DND-41 (cell line): Measurements from ENCODE around the gene PPFIA2.

ENCODE experiments used
- ATAC-seq: fragments of 200-7000 bp; cut with Tn5 transposase; 3 replicates; pipeline ENCODE4 v1.9.1; 2021; ENCODE audit warnings: low read depth; ENCODE audit not compliant: insufficient read depth
- DNase-seq: peaks from one replicate; pipeline ENCODE4 v3.0.0-alpha.2; 2020
- H2AFZ ChIP-seq: 2 replicates; pipeline ENCODE4 v1.6.0; 2012; ENCODE audit warnings: low read depth, low read length
- H3K27ac ChIP-seq: 2 replicates; pipeline ENCODE4 v1.5.1; 2012; ENCODE audit warnings: low read length, inconsistent platforms
- H3K27me3 ChIP-seq: fragments of 200-600 bp; sonication (generic); 2 replicates; pipeline ENCODE4 v1.6.0; 2012; ENCODE audit warnings: low read length, mild to moderate bottlenecking, inconsistent platforms; ENCODE audit not compliant: insufficient read depth, poor library complexity
- H3K36me3 ChIP-seq: 2 replicates; pipeline ENCODE4 v1.5.1; 2012; ENCODE audit warnings: low read length, inconsistent platforms; ENCODE audit not compliant: insufficient read depth
- H3K4me1 ChIP-seq: 2 replicates; pipeline ENCODE4 v1.5.1; 2012; ENCODE audit warnings: mild to moderate bottlenecking, low read length; ENCODE audit not compliant: insufficient read depth
- H3K4me2 ChIP-seq: 2 replicates; pipeline ENCODE4 v1.6.0; 2012; ENCODE audit warnings: mild to moderate bottlenecking, moderate library complexity, low read length, inconsistent platforms; ENCODE audit not compliant: insufficient read depth
- H3K4me3 ChIP-seq, 2 experiments: fragments of 200-600 bp in 1 of 2; shearing (Covaris generic) in 1 of 2; 2 replicates each; pipeline ENCODE4 v1.5.1; 2012 to 2016; ENCODE audit warnings: inconsistent platforms in 2 of 2, low read length in 2 of 2, mild to moderate bottlenecking in 2 of 2, low read depth in 1 of 2, moderate library complexity in 1 of 2
- H3K79me2 ChIP-seq: 2 replicates; pipeline ENCODE4 v1.6.0; 2012; ENCODE audit warnings: low read length, inconsistent platforms; ENCODE audit not compliant: insufficient read depth
- H3K9ac ChIP-seq: 2 replicates; pipeline ENCODE4 v1.6.0; 2012; ENCODE audit warnings: low read depth, mild to moderate bottlenecking, inconsistent platforms, low read length, moderate library complexity
- H3K9me3 ChIP-seq: 2 replicates; pipeline ENCODE4 v1.5.1; 2012; ENCODE audit warnings: low read length, moderate library complexity, mild to moderate bottlenecking, inconsistent platforms; ENCODE audit not compliant: insufficient read depth, severe bottlenecking
- H4K20me1 ChIP-seq: 2 replicates; pipeline ENCODE4 v1.6.0; 2012; ENCODE audit warnings: low read length; ENCODE audit not compliant: insufficient read depth
- CTCF ChIP-seq: IDR thresholded peaks from 2 replicates; pipeline ENCODE4 v1.5.1; 2012; ENCODE audit warnings: borderline replicate concordance, low read length, moderate library complexity, mild to moderate bottlenecking; ENCODE audit not compliant: poor library complexity, severe bottlenecking; ENCODE audit errors: extremely low read depth
- EZH2 ChIP-seq: IDR thresholded peaks from 3 replicates; pipeline ENCODE4 v1.6.1; 2012; ENCODE audit warnings: borderline replicate concordance, low read depth, mild to moderate bottlenecking, moderate library complexity, low read length, inconsistent platforms; ENCODE audit not compliant: severe bottlenecking

The PPFIA2 gene

GRCh38 chr12:81633127-81633526 lies 126.0 kb downstream of the PPFIA2 start:
- H3K36me3 ChIP-seq, result no peaks in the 10 kb centered on the region
- TF ChIP-seq CTCF (no peak), EZH2 (no peak)

GRCh38 chr12:81627336-81628189 lies 131.6 kb downstream of the PPFIA2 start:
- Histone ChIP-seq H3K9me3 (no peaks in the 10 kb centered on the region), H3K27me3 (no peaks in the 10 kb centered on the region), H3K36me3 (no peaks in the 10 kb centered on the region), H2AFZ (no peak overlapping the region), H4K20me1 (no peaks in the 10 kb centered on the region), H3K4me3 (no peak overlapping the region), H3K79me2 (no peaks in the 10 kb centered on the region), H3K27ac (no peak overlapping the region), H3K4me2 (no peak overlapping the region), H3K9ac (no peak overlapping the region), H3K4me1 (no peaks in the 10 kb centered on the region)
- DNase-seq (no peak), ATAC-seq (no peak)
- TF ChIP-seq CTCF, result peak; percentile 63
- no peak for TF ChIP-seq EZH2

More at GRCh38 chr12:81633127-81633526, 126.0 kb downstream of the PPFIA2 start:
- H3K9me3 ChIP-seq, result no peaks in the 10 kb centered on the region
- H3K9ac ChIP-seq, result no peak overlapping the region
- no peaks in the 10 kb centered on the region for H4K20me1 ChIP-seq
- H3K4me3 ChIP-seq, result no peak overlapping the region
- H2AFZ ChIP-seq, result no peak overlapping the region
- H3K4me2 ChIP-seq, result no peak overlapping the region
- no peaks in the 10 kb centered on the region for H3K79me2 ChIP-seq
- H3K4me1 ChIP-seq, result no peaks in the 10 kb centered on the region
- H3K27ac ChIP-seq, result no peak overlapping the region
- no peaks in the 10 kb centered on the region for H3K27me3 ChIP-seq
- no peak for ATAC-seq
- DNase-seq, result no peak

- no peak overlapping the region for H3K9ac ChIP-seq
- H4K20me1 ChIP-seq, result no peaks in the 10 kb centered on the region
- no peak overlapping the region for H3K4me2 ChIP-seq
- H3K36me3 ChIP-seq, result no peaks in the 10 kb centered on the region
- no peak overlapping the region for H2AFZ ChIP-seq
- no peaks in the 10 kb centered on the region for H3K9me3 ChIP-seq
- H3K4me3 ChIP-seq, result no peak overlapping the region
- TF ChIP-seq EZH2 (no peak), CTCF (no peak)
- no peak for DNase-seq
- no peaks in the 10 kb centered on the region for H3K27me3 ChIP-seq
- no peak for ATAC-seq
- H3K79me2 ChIP-seq, result no peaks in the 10 kb centered on the region
- no peaks in the 10 kb centered on the region for H3K4me1 ChIP-seq
- no peak overlapping the region for H3K27ac ChIP-seq
Measured at GRCh38 chr12:81626406-81626805, 132.7 kb downstream of the PPFIA2 start.
